ENCODE measurements around the gene UNG. TPM values are rescaled to one million over a fixed set of nuclear protein-coding genes. Genes with fewer than 3 reads are reported as not detected.
A peak's percentile ranks its signal among the peaks of the same experiment; 100 is the strongest.

The UNG gene
- total RNA-seq, 1 experiment from 2014 or later: 188 TPM

DNA sequence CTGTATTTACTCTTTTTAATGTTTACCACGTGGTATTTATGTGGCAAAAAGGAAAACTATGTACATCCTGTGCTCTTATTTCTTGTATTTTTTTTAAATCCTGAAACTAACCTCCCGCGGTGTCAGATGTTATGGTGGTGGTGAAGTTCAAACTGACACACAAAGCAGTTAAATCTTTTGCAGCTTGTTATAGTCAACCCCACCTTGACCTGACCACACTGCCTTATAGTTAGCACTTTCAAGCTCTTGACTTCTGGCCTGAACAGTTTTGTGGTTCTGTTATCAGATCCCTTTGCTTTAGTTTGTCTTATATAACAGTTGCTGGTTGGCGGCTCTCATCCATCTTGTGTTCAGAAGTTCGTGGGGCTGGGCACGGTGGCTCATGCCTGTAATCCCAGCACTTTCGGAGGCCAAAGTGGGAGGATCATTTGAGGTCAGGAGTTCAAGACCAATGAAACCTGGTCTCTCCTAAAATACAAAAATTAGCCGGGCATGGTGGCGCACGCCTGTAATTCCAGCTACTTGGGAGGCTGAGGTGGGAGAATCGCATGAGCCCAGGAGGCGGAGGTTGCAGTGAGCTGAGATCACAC lies 2.1 kb downstream of the UNG start:
- H3K79me1 ChIP-seq (ENCODE audit: insufficient read depth, low read depth, low read length, poor library complexity, severe bottlenecking): peaks cover 8% of the 10 kb centered on the region
- Mint-ChIP-seq H3K36me3 (ENCODE audit: insufficient read depth in 1 of 3, low read depth in 3 of 3) (peaks cover 44 to 58% (median 57%) of the 10 kb centered on the region in 3 experiments), H3K4me1 (peaks cover 2 to 13% of the 10 kb centered on the region in 2 experiments), H3K27ac (no peak overlapping the region), H3K27me3 (ENCODE audit: low read depth) (no peaks in the 10 kb centered on the region), H3K9me3 (no peaks in the 10 kb centered on the region), H3K4me3 (peak overlapping the region; percentile 86 to 89)
- H3K4me2 ChIP-seq (ENCODE audit: insufficient read depth, insufficient read length, low read length): peak overlapping the region; percentile 85
- H2BK120ac ChIP-seq (ENCODE audit: low read depth, low read length, poor library complexity, severe bottlenecking): no peak overlapping the region
- no peak overlapping the region for H2AK5ac ChIP-seq (ENCODE audit: insufficient read length, low read length)
- no peak overlapping the region for H3K14ac ChIP-seq (ENCODE audit: insufficient read depth, low read length)
- WGBS (ENCODE audit: extremely low coverage, insufficient read length, low lambda C conversion rate): no CpG with 5 or more reads among the region's 12 CpGs
- H3K4ac ChIP-seq (ENCODE audit: low read depth, low read length): no peak overlapping the region
- no peak overlapping the region for H2BK20ac ChIP-seq (ENCODE audit: low read depth, low read length, poor library complexity, severe bottlenecking)
- H2BK5ac ChIP-seq (ENCODE audit: insufficient read length, low read length): no peak overlapping the region
- no peak overlapping the region for H4K8ac ChIP-seq (replicated peaks; ENCODE audit: insufficient read length, low read depth, low read length)
- H2AFZ ChIP-seq (ENCODE audit: low read length): no peak overlapping the region
- peaks cover 5% of the 10 kb centered on the region; the same call in 1 of the 2 replicates for H3K79me2 ChIP-seq (ENCODE audit: insufficient read depth, low read length)
- TF ChIP-seq, protein P1, sequence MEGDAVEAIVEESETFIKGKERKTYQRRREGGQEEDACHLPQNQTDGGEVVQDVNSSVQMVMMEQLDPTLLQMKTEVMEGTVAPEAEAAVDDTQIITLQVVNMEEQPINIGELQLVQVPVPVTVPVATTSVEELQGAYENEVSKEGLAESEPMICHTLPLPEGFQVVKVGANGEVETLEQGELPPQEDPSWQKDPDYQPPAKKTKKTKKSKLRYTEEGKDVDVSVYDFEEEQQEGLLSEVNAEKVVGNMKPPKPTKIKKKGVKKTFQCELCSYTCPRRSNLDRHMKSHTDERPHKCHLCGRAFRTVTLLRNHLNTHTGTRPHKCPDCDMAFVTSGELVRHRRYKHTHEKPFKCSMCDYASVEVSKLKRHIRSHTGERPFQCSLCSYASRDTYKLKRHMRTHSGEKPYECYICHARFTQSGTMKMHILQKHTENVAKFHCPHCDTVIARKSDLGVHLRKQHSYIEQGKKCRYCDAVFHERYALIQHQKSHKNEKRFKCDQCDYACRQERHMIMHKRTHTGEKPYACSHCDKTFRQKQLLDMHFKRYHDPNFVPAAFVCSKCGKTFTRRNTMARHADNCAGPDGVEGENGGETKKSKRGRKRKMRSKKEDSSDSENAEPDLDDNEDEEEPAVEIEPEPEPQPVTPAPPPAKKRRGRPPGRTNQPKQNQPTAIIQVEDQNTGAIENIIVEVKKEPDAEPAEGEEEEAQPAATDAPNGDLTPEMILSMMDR (conservative IDR thresholded peaks at IDR 0.05): no peak
- H3K27me3 ChIP-seq (ENCODE audit: insufficient read depth, low read length): no peaks in the 10 kb centered on the region
- no peak for DNase-seq
- H3K23me2 ChIP-seq (ENCODE audit: insufficient read length, low read depth, low read length, poor library complexity, severe bottlenecking): peaks cover 10% of the 10 kb centered on the region
- no peak overlapping the region for H3K9ac ChIP-seq (ENCODE audit: extremely low read depth, insufficient read length, low read length)
- no peak overlapping the region for H4K91ac ChIP-seq (ENCODE audit: insufficient read length, low read depth, low read length)
- no peaks in the 10 kb centered on the region for H3K9me3 ChIP-seq (ENCODE audit: control insufficient read depth, low read depth, low read length)
- H4K5ac ChIP-seq (ENCODE audit: insufficient read length, low read depth, low read length): no peak overlapping the region
- no peaks in the 10 kb centered on the region for H4K20me1 ChIP-seq (ENCODE audit: control insufficient read depth, insufficient read depth, insufficient read length)
- H3K27ac ChIP-seq (ENCODE audit: insufficient read length, low read depth, low read length): no peak overlapping the region
- H2BK15ac ChIP-seq (ENCODE audit: low read depth, low read length): no peak overlapping the region
- H3K4me1 ChIP-seq (ENCODE audit: insufficient read depth, low read length): no peaks in the 10 kb centered on the region
- H2BK12ac ChIP-seq (ENCODE audit: insufficient read length, low read depth, low read length): no peak overlapping the region
- no peak overlapping the region for H3K23ac ChIP-seq (ENCODE audit: insufficient read length, low read depth, low read length)
- H3K18ac ChIP-seq (ENCODE audit: insufficient read length, low read depth, low read length): no peak overlapping the region
- H3K56ac ChIP-seq (ENCODE audit: insufficient read length, low read depth, low read length): no peak overlapping the region
- H3T11ph ChIP-seq (ENCODE audit: low read length): no peak overlapping the region
